NCI-H748 (cell line): ENCODE data around the gene DNAJC1.
"Not testable (repeated sequence)": the region's sequence is repeated elsewhere in the genome, so short reads cannot be mapped to it uniquely, and the experiment has no call there.

Experiments used
- DNase-seq: peaks from one replicate; lab custom pipeline; 2025; ENCODE audit not compliant: unreplicated experiment; lab: John Stamatoyannopoulos, UW

The DNAJC1 gene

DNA sequence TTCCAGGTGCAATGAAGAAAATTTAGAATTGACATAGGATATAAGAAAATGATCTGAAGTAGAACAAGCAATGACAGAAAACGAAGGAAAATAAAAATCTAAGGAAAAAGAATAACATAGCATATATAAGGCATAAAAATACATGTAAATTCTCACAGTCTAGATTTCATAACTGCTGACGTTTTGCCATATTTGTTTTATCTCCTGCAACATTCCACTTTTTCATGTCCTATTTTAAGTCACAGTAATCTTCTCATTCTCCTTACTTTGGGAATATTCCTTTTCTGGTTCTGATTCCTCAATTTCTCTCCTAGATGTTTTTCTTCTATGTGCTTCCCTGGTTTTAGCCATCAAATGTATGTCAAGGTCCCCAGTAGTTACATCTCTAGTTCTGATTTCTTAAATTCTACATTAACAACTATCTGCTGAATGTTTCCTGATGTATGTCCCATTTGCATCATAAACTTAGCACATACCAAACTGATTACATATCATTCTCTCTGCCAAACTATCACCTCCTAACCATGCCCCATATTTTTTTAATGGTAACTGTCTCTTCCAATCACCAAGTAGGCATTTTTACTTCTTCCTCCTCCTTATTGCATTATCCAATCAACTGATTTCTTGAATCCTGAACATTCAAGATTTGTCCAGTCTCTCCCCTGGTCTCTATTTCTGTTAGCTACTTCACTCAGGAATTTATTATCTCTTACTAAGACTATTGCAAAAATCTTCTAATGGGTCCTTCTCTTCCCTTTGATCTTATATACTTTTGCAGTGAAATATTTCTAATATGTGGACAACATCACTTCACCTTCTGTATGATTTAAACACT is 171.3 kb downstream of the DNAJC1 start:
- no peak for DNase-seq

- DNase-seq: no peak
Measured at GRCh38 chr10:21830037-21830436, 173.5 kb downstream of the DNAJC1 start.

- DNase-seq: no peak
Measured at GRCh38 chr10:21827308-21827707, 176.2 kb downstream of the DNAJC1 start.

- no peak for DNase-seq
Measured at GRCh38 chr10:21826725-21827124, 176.8 kb downstream of the DNAJC1 start.

DNA sequence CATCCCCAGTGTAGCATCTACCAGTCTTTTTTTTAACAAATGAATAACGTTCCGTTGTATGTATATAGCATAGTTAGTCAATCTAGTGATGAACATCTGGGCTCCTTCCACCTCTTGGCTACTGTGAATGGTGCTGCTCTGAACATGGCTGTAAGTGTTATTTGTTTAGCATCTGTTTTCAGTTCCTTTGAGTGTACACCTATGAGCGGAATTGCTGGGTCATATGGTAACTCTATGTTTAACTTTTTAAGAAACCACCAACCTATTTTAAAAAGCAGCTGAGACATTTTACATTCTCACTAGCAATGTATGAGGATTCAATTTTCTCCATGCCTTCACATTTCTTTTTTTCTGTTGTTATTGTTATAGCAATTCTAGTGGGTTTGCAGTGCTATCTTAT is 178.2 kb downstream of the DNAJC1 start:
- DNase-seq: no peak

GRCh38 chr10:21824409-21824808 is 179.1 kb downstream of the DNAJC1 start:
- DNase-seq: no peak

GRCh38 chr10:21823617-21824016 is 179.9 kb downstream of the DNAJC1 start:
- no peak for DNase-seq

- DNase-seq: not testable (repeated sequence)
Measured at GRCh38 chr10:21822273-21822672, 181.3 kb downstream of the DNAJC1 start.

DNA sequence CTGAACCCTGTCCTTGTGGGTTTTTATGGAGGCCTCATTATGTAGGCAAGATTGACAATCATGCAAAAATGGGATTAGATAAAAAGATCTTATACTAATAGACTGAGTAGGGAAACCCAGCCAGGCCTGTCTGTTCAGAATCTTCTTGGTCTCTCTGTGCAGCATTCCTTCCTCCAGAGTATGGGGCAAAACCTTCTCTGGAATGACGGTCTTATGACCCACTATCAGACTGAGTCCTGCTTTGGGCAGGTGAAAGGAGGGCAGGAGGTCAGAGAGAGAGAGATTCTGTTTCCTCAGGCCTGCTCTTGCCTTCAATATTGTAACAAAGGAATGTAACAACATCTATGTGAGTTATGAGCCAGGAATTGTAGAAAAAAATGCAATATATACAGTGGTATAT is 182.6 kb downstream of the DNAJC1 start:
- DNase-seq: no peak

DNA sequence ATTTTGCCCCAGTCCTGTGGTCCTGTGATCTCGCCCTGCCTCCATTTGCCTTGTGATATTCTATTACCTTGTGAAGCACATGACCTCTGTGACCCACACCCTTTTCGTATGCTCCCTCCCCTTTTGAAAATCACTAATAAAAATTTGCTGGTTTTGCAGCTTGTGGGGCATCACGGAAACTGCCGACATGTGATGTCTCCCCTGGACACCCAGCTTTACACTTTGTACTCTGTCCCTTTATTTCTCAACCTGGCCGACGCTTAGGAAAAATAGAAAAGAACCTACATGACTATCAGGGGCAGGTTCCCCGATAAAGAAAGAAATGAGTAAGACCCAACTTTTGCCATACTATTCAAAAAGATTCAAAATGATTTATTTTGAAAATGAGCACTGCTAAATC is 185.1 kb downstream of the DNAJC1 start:
- not testable (repeated sequence) for DNase-seq

DNA sequence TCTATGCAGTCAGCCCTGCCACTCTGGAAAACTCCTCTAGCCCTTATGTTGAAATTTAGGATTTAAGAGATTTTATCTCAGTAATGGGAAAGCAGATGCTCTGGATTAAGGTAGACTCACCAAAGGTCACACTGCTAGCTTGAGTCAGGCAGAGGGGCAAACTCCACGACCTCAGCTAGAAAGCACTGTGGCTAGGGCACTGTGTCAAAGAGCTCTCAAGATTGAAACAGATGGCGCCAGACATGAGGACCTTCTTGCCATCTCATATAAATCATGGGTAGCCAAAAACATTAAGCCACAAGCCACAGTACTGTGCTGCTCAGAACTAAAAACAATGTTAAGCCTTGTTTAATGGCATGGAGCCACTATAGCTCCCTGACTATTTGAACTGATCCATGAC is 188.7 kb downstream of the DNAJC1 start:
- no peak for DNase-seq

GRCh38 chr10:21813946-21814345 is 189.6 kb downstream of the DNAJC1 start:
- DNase-seq: no peak

- no peak for DNase-seq
Measured at GRCh38 chr10:21811245-21811585, 192.3 kb downstream of the DNAJC1 start.

DNA sequence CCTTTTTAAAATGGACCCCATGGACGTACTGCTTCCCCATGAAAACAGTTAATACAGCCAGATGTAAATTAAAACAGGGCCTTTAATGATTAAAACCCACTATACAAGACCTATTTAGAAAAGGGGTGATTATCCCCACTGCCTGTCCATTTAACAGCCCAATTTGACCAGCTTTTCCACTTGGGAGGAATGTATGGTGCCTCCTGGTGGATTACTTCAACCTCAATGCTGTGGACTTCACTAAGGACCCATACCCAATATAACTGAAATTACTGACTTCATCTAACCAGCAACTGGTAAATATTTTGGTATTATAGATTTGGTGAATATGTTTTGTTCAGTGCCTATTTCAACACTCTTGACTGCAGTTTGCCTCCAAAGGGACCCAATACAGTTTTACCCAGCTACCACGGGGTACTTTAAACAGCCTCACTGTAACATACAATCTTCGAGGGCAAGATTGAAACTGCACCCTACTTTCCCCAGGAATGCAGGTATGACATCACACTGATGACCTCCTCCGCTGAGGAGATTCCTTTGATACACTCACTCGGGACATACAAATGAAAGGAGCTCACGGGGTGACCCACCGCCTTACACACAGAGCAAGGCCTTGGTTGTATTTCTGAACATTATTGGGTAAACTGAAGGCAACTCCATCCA is 192.8 kb downstream of the DNAJC1 start:
- DNase-seq: no peak

DNA sequence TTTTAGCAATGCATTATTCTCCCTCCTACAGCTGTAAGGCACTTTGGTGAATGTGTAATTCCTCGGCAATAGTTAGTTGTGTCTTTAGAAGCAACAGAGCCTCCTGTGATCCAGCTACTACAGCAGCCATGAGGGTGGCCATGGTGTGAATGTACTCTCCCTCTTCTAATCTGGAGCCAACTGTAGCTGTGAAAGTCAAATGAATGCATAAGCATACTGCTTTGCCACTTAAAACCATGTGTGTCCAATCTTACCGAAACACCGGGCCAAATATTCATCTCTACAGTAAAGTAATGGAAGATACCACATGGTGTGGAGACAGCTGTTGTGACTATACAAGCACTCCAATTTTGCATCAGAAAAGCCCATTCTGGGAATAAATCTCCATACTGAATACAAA is 195.0 kb downstream of the DNAJC1 start:
- DNase-seq: no peak

DNA sequence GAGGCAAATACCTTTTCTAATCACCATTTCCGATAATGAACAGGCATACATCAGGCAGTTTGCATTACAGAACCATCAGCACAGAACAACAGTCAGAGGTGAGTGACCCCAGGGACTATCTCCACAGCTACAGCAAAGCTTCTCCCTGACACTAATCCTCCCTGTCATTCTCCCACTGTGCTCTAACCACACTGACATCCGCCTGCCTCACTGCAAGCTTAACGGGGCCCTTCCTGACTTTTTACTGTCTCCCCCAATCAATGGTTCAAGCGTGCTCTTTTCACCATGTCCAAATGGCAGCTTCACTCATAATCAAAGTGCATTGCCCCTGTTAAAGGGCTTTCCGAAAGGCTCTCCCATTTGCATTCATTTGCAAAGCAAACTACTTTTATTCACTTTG is 196.3 kb downstream of the DNAJC1 start:
- no peak for DNase-seq

GRCh38 chr10:21803374-21803773 is 200.2 kb downstream of the DNAJC1 start:
- DNase-seq: no peak

GRCh38 chr10:21801609-21802008 is 201.9 kb downstream of the DNAJC1 start:
- no peak for DNase-seq

DNA sequence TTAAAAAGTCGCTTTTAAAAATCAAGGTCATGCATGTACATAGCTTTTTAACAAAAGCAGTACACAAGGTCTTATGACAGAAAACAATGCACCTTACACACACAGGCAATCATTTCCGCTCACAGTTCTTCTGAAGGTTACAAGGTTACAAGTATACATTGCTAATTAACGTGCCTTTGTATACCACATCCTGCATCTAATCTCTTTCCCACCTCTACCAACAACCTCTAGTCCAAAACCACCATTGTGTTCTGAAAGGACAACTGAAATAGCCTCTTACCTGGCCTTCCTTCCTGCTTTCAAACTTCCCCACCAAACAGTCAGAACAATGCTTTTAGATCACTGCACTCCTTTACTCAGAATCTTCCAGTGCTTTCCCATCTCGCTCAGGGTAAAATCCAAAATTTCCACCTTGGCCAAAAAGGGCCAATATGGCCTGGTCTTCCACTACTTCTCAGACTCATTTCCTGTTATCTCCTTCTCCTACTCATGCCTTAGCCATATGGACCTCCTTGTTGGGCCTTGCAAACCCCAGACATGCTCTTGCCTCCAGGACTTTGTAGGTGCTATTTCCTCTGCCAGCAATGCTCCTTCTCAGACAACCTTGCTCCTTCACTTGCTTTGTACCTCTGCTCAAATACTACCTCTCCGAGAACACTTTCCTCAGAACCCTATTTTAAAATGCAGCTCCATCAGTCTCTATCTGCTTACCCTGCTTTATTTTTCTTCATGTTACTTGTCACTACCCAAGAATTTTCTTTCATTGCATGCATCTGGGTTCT is 205.4 kb downstream of the DNAJC1 start:
- no peak for DNase-seq

- no peak for DNase-seq
Measured at GRCh38 chr10:21797533-21797932, 206.0 kb downstream of the DNAJC1 start.

GRCh38 chr10:21791276-21791675 is 212.3 kb downstream of the DNAJC1 start:
- no peak for DNase-seq

GRCh38 chr10:21776883-21777282 is 226.6 kb downstream of the DNAJC1 start:
- DNase-seq: no peak
